H9 (cell line): ENCODE data around the gene NRG3. TPM values are rescaled to one million over a fixed set of nuclear protein-coding genes. Genes with fewer than 3 reads are reported as not detected.

Experiments used
- DNase-seq: peaks from one replicate; pipeline ENCODE4 v3.0.0-alpha.2; 2017
- H2AFZ ChIP-seq: one replicate; pipeline ENCODE4 v1.6.1; 2013; ENCODE audit warnings: mild to moderate bottlenecking, low read length, control low read depth, moderate library complexity
- H2AK5ac ChIP-seq: 2 replicates; pipeline ENCODE4 v1.6.1; 2013; ENCODE audit warnings: low read length, control low read depth, mixed read lengths; ENCODE audit not compliant: insufficient read length
- H2BK120ac ChIP-seq: one replicate; pipeline ENCODE4 v1.6.1; 2013; ENCODE audit warnings: low read depth, mild to moderate bottlenecking, low read length, control low read depth, inconsistent platforms; ENCODE audit not compliant: poor library complexity, severe bottlenecking
- H2BK12ac ChIP-seq: 2 replicates; pipeline ENCODE4 v1.6.1; 2013; ENCODE audit warnings: low read length, control low read depth, mixed read lengths, low read depth; ENCODE audit not compliant: insufficient read length
- H2BK15ac ChIP-seq: 2 replicates; pipeline ENCODE4 v1.6.1; 2013; ENCODE audit warnings: low read depth, low read length, control low read depth
- H2BK20ac ChIP-seq: one replicate; pipeline ENCODE4 v1.6.1; 2013; ENCODE audit warnings: low read depth, mild to moderate bottlenecking, low read length, control low read depth, inconsistent platforms; ENCODE audit not compliant: poor library complexity, severe bottlenecking
- H2BK5ac ChIP-seq: 2 replicates; pipeline ENCODE4 v1.6.1; 2013; ENCODE audit warnings: low read length, control low read depth, mixed read lengths; ENCODE audit not compliant: insufficient read length
- H3K14ac ChIP-seq: 2 replicates; pipeline ENCODE4 v1.6.1; 2013; ENCODE audit warnings: low read length, control low read depth; ENCODE audit not compliant: insufficient read depth
- H3K18ac ChIP-seq: 2 replicates; pipeline ENCODE4 v1.6.1; 2013; ENCODE audit warnings: low read depth, mild to moderate bottlenecking, mixed read lengths, low read length, control low read depth; ENCODE audit not compliant: insufficient read length
- H3K23ac ChIP-seq: 2 replicates; pipeline ENCODE4 v1.6.1; 2013; ENCODE audit warnings: low read length, control low read depth, mixed read lengths, low read depth; ENCODE audit not compliant: insufficient read length
- H3K23me2 ChIP-seq: 2 replicates; pipeline ENCODE4 v1.6.1; 2013; ENCODE audit warnings: low read depth, mild to moderate bottlenecking, mixed read lengths, low read length, control low read depth; ENCODE audit not compliant: insufficient read length, poor library complexity, severe bottlenecking
- H3K27ac ChIP-seq: 2 replicates; pipeline ENCODE4 v1.5.1; 2013; ENCODE audit warnings: low read length, control low read depth, mixed read lengths, low read depth; ENCODE audit not compliant: insufficient read length
- H3K27me3 ChIP-seq: 2 replicates; pipeline ENCODE4 v1.6.1; 2013; ENCODE audit warnings: low read length, control low read depth, inconsistent platforms; ENCODE audit not compliant: insufficient read depth
- H3K4ac ChIP-seq: 2 replicates; pipeline ENCODE4 v1.6.1; 2013; ENCODE audit warnings: low read depth, mild to moderate bottlenecking, control low read depth, inconsistent platforms, low read length, moderate library complexity
- H3K4me1 ChIP-seq: 2 replicates; pipeline ENCODE4 v1.6.1; 2013; ENCODE audit warnings: low read length, control low read depth, inconsistent platforms; ENCODE audit not compliant: insufficient read depth
- H3K4me2 ChIP-seq: 2 replicates; pipeline ENCODE4 v1.6.1; 2013; ENCODE audit warnings: low read length, control low read depth, mixed read lengths; ENCODE audit not compliant: insufficient read length, insufficient read depth
- H3K56ac ChIP-seq: 2 replicates; pipeline ENCODE4 v1.6.1; 2013; ENCODE audit warnings: low read depth, mild to moderate bottlenecking, mixed read lengths, low read length, control low read depth; ENCODE audit not compliant: insufficient read length
- H3K79me1 ChIP-seq: 2 replicates; pipeline ENCODE4 v1.6.1; 2013; ENCODE audit warnings: low read depth, mild to moderate bottlenecking, moderate library complexity, low read length, control low read depth, inconsistent platforms; ENCODE audit not compliant: insufficient read depth, poor library complexity, severe bottlenecking
- H3K79me2 ChIP-seq: 2 replicates; pipeline ENCODE4 v1.6.1; 2013; ENCODE audit warnings: low read length, control low read depth, inconsistent platforms; ENCODE audit not compliant: insufficient read depth
- H3K9ac ChIP-seq: 2 replicates; pipeline ENCODE4 v1.6.1; 2013; ENCODE audit warnings: low read length, control low read depth, mixed read lengths; ENCODE audit not compliant: insufficient read length; ENCODE audit errors: extremely low read depth
- H3K9me3 ChIP-seq: one replicate; pipeline ENCODE4 v1.6.1; 2013; ENCODE audit warnings: low read depth, low read length, inconsistent platforms; ENCODE audit not compliant: control insufficient read depth
- H3T11ph ChIP-seq: one replicate; pipeline ENCODE4 v1.6.1; 2013; ENCODE audit warnings: mild to moderate bottlenecking, low read length, control low read depth, inconsistent platforms
- H4K20me1 ChIP-seq: one replicate; pipeline ENCODE4 v1.6.1; 2013; ENCODE audit not compliant: control insufficient read depth, insufficient read length, insufficient read depth
- H4K5ac ChIP-seq: 2 replicates; pipeline ENCODE4 v1.6.1; 2013; ENCODE audit warnings: low read depth, mild to moderate bottlenecking, mixed read lengths, low read length, control low read depth; ENCODE audit not compliant: insufficient read length
- H4K8ac ChIP-seq: replicated peaks from 2 replicates; pipeline ENCODE4 v1.6.1; 2013; ENCODE audit warnings: low read length, control low read depth, mixed read lengths, low read depth; ENCODE audit not compliant: insufficient read length
- H4K91ac ChIP-seq: 2 replicates; pipeline ENCODE4 v1.6.1; 2013; ENCODE audit warnings: low read depth, mild to moderate bottlenecking, moderate library complexity, mixed read lengths, low read length, control low read depth; ENCODE audit not compliant: insufficient read length
- H3K27ac Mint-ChIP-seq, 3 experiments: 2 replicates in 2 of 3; 3 replicates in 1 of 3; pipeline ENCODE4 v1.8.0; 2020 to 2021; ENCODE audit warnings: mixed read lengths in 3 of 3, mild to moderate bottlenecking in 1 of 3, moderate library complexity in 1 of 3
- H3K27me3 Mint-ChIP-seq: 2 replicates; pipeline ENCODE4 v1.8.0; 2021; ENCODE audit warnings: low read depth, mild to moderate bottlenecking, moderate library complexity, mixed read lengths
- H3K36me3 Mint-ChIP-seq, 3 experiments: 2 replicates in 2 of 3; 3 replicates in 1 of 3; pipeline ENCODE4 v1.8.0; 2020 to 2021; ENCODE audit warnings: low read depth in 3 of 3, mixed read lengths in 3 of 3; ENCODE audit not compliant: insufficient read depth in 1 of 3
- H3K4me1 Mint-ChIP-seq, 2 experiments: 2 replicates each; pipeline ENCODE4 v1.8.0; 2020; ENCODE audit warnings: mixed read lengths in 2 of 2
- H3K4me3 Mint-ChIP-seq, 2 experiments: 2 replicates in 1 of 2; 3 replicates in 1 of 2; pipeline ENCODE4 v1.8.0; 2020 to 2021; ENCODE audit warnings: mild to moderate bottlenecking in 2 of 2, mixed read lengths in 2 of 2, moderate library complexity in 1 of 2
- H3K9me3 Mint-ChIP-seq, 2 experiments: 2 replicates in 1 of 2; 3 replicates in 1 of 2; pipeline ENCODE4 v1.8.0; 2020; ENCODE audit warnings: mild to moderate bottlenecking in 2 of 2, mixed read lengths in 2 of 2, moderate library complexity in 1 of 2
- WGBS: extraction: QIAGEN DNeasy Blood & Tissue Kit; methylation state at CpG from one replicate; pipeline ENCODE4 v1.1.7; 2013; ENCODE audit warnings: missing lambda C conversion rate, low lambda C conversion rate, mixed read lengths; ENCODE audit not compliant: insufficient read length; ENCODE audit errors: extremely low coverage; 5-methylcytosine and 5-hydroxymethylcytosine counted together
- total RNA-seq: library from RNA; stranded (reverse); gene quantifications from 2 replicates; pipeline ENCODE4 v1.2.1, GENCODE V29; 2021
- TF ChIP-seq, protein P1 (sequence below): fragments of 200-600 bp; sonication (generic); conservative IDR thresholded peaks from 3 replicates; pipeline ENCODE4 v1.8.0; 2021; ENCODE audit warnings: antibody characterized with exemption, mild to moderate bottlenecking

Gene NRG3
- total RNA-seq, 1 experiment from 2014 or later, result 1.6 TPM

DNA sequence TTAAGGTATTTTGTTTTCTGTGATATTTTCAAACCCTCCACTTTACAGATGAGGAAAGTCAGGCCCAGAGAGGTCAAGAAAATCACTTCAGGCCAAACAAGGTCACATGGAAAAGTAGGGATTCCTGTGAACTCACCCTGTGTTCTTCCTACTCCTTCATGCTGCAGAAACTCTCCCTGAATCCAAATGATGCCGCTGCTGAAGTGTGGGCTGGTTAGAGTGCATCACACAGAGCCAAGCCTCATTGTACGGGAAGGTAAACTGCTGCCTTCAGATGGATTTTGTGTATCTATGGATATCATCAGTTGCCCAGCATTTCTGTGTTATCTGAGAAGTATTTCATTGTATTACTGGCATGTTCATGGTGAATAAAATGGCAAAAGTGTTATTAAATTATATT is 75.4 kb downstream of the NRG3 start:
- H3K4me3 Mint-ChIP-seq, result no peak overlapping the region
- no peak overlapping the region for H4K5ac ChIP-seq
- no peaks in the 10 kb centered on the region for H3K36me3 Mint-ChIP-seq
- H3K23me2 ChIP-seq, result no peaks in the 10 kb centered on the region
- H4K8ac ChIP-seq, result no peak overlapping the region
- no peaks in the 10 kb centered on the region for H3K79me1 ChIP-seq
- WGBS, result no CpG with 5 or more reads among the region's 2 CpGs
- no peak overlapping the region; a peak in 1 of 7 replicates for H3K27ac Mint-ChIP-seq
- H2BK120ac ChIP-seq, result no peak overlapping the region
- H3K27me3 ChIP-seq, result no peaks in the 10 kb centered on the region
- H3K56ac ChIP-seq, result no peak overlapping the region
- H2BK12ac ChIP-seq, result no peak overlapping the region
- H2AFZ ChIP-seq, result no peak overlapping the region
- H3K23ac ChIP-seq, result no peak overlapping the region
- H3K9ac ChIP-seq, result no peak overlapping the region
- H3K27me3 Mint-ChIP-seq, result no peaks in the 10 kb centered on the region
- H2AK5ac ChIP-seq, result no peak overlapping the region
- H2BK20ac ChIP-seq, result no peak overlapping the region
- no peak overlapping the region for H3K14ac ChIP-seq
- no peak overlapping the region for H3K18ac ChIP-seq
- H3K27ac ChIP-seq, result no peak overlapping the region
- no peaks in the 10 kb centered on the region for H4K20me1 ChIP-seq
- no peak for DNase-seq
- H3T11ph ChIP-seq, result no peak overlapping the region
- TF ChIP-seq, protein P1, sequence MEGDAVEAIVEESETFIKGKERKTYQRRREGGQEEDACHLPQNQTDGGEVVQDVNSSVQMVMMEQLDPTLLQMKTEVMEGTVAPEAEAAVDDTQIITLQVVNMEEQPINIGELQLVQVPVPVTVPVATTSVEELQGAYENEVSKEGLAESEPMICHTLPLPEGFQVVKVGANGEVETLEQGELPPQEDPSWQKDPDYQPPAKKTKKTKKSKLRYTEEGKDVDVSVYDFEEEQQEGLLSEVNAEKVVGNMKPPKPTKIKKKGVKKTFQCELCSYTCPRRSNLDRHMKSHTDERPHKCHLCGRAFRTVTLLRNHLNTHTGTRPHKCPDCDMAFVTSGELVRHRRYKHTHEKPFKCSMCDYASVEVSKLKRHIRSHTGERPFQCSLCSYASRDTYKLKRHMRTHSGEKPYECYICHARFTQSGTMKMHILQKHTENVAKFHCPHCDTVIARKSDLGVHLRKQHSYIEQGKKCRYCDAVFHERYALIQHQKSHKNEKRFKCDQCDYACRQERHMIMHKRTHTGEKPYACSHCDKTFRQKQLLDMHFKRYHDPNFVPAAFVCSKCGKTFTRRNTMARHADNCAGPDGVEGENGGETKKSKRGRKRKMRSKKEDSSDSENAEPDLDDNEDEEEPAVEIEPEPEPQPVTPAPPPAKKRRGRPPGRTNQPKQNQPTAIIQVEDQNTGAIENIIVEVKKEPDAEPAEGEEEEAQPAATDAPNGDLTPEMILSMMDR, result no peak
- no peak overlapping the region for H2BK15ac ChIP-seq
- H3K4ac ChIP-seq, result no peak overlapping the region
- H3K9me3 ChIP-seq, result no peaks in the 10 kb centered on the region
- no peak overlapping the region for H2BK5ac ChIP-seq
- H3K79me2 ChIP-seq, result no peaks in the 10 kb centered on the region
- H3K9me3 Mint-ChIP-seq, result no peaks in the 10 kb centered on the region
- peaks cover 4% of the 10 kb centered on the region in 2 experiments; a peak in 1 of 4 replicates for H3K4me1 Mint-ChIP-seq
- H4K91ac ChIP-seq, result no peak overlapping the region
- no peak overlapping the region for H3K4me2 ChIP-seq
- no peaks in the 10 kb centered on the region for H3K4me1 ChIP-seq
